HCT116 (cell line): ENCODE data around the gene PSD.

ENCODE experiments used
- CTCF ChIP-seq, 3 experiments: fragments of 200-600 bp in 1 of 3; sonication (generic) in 1 of 3; IDR thresholded peaks in 2 of 3; conservative IDR thresholded peaks in 1 of 3; 2 replicates each; pipeline ENCODE4 v1.5.1; 2012 to 2017; ENCODE audit warnings: low read depth in 2 of 3, low read length in 2 of 3, antibody characterized with exemption in 1 of 3, borderline replicate concordance in 1 of 3, control low read depth in 1 of 3, mild to moderate bottlenecking in 1 of 3, mixed read lengths in 1 of 3, mixed run types in 1 of 3, moderate library complexity in 1 of 3; ENCODE audit not compliant: insufficient read depth in 1 of 3
- POLR2A ChIP-seq: IDR thresholded peaks from 2 replicates; pipeline ENCODE4 v1.7.0; 2011; ENCODE audit warnings: borderline replicate concordance; ENCODE audit not compliant: insufficient read depth, insufficient read length; ENCODE audit errors: extremely low read depth

DNA sequence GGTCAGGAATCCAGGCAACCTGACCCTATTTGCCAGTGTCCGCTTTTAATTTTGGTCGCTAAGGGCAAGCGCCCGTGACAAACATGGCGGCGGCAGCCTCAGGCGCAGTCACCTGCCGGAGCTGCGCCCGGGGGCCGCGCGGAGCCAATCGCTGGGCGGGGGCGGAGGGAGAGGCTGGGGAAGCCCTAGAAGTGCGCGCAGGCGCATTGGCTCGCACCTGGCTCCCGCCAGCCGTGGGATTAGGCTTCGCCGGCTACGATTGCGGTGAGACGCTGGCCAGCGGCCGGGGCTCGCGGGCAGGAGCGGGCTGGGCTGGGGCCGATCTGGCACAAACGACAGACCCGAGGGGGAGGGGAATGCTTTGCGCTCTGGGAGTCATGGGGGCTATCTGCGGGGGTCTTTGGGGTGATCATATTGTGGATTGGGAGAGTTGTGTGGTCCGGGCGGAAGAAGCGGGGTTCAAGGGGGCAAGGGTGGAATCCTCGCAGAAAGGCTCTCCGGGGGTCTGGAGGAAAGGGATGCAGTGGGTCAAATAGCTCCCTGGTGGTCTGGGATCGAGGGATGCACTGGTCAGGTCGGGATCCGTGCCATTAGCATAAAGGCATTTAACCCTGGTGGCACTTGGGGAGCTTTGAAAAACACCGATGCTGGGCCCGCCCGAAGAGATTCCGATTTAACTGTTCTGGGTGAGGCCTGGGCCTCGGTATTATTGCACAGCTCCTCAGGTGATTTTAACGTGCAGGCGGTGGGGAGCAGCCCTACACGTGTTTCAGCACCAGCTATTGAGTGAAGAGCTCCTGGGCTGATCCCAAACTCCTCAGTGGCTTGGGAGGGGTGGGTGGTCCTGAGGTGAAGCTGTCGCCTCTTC lies 42.8 kb upstream of the PSD start:
- TF ChIP-seq CTCF (IDR thresholded peaks at IDR 0.05 in 2 of 3, conservative IDR thresholded peaks at IDR 0.05 in 1 of 3; ENCODE audit: borderline replicate concordance in 1 of 3, insufficient read depth in 1 of 3, low read depth in 2 of 3, low read length in 2 of 3) (no peak), POLR2A (peak; percentile 80)
